Progenitor cell of endocrine pancreas (in vitro differentiated cells): ENCODE data around the gene ZNF805. TPM values are rescaled to one million over a fixed set of nuclear protein-coding genes. Genes with fewer than 3 reads are reported as not detected.
"Not testable (repeated sequence)": the region's sequence is repeated elsewhere in the genome, so short reads cannot be mapped to it uniquely, and the experiment has no call there.

Experiments used
- DNase-seq: peaks from one replicate; pipeline ENCODE4 v3.0.0; 2021; ENCODE audit warnings: low spot score; ENCODE audit not compliant: unreplicated experiment
- H3K27ac Mint-ChIP-seq: 2 replicates; pipeline ENCODE4 v1.8.0; 2021; ENCODE audit warnings: mild to moderate bottlenecking, moderate library complexity, mixed read lengths
- H3K27me3 Mint-ChIP-seq: 2 replicates; pipeline ENCODE4 v1.8.0; 2021; ENCODE audit warnings: mixed read lengths
- H3K36me3 Mint-ChIP-seq: 2 replicates; pipeline ENCODE4 v1.8.0; 2022; ENCODE audit warnings: mixed read lengths; ENCODE audit not compliant: insufficient read depth
- H3K4me1 Mint-ChIP-seq: 2 replicates; pipeline ENCODE4 v1.8.0; 2021; ENCODE audit warnings: low read depth, mixed read lengths
- H3K4me3 Mint-ChIP-seq: 2 replicates; pipeline ENCODE4 v1.8.0; 2021; ENCODE audit warnings: low read depth, mild to moderate bottlenecking, moderate library complexity, mixed read lengths
- H3K9me3 Mint-ChIP-seq: 2 replicates; pipeline ENCODE4 v1.8.0; 2021; ENCODE audit warnings: low read depth, mixed read lengths
- CTCF ChIP-seq: fragments of 200-600 bp; sonication (generic); IDR thresholded peaks from one replicate; pipeline ENCODE4 v1.5.0; 2021; ENCODE audit warnings: antibody characterized with exemption, mild to moderate bottlenecking; ENCODE audit not compliant: unreplicated experiment
- total RNA-seq: library from RNA; stranded (reverse); gene quantifications from 2 replicates; pipeline ENCODE4 v1.2.1, GENCODE V29; 2021

ZNF805 gene
- total RNA-seq, 1 donor from 2014 or later = 16.3 TPM

GRCh38 chr19:57245066-57245465 lies 4.6 kb downstream of the ZNF805 start:
- no peak overlapping the region for H3K27ac Mint-ChIP-seq
- peaks cover 9% of the 10 kb centered on the region for H3K4me1 Mint-ChIP-seq
- H3K4me3 Mint-ChIP-seq = no peak overlapping the region
- DNase-seq = no peak
- peaks cover 10% of the 10 kb centered on the region for H3K36me3 Mint-ChIP-seq
- no peaks in the 10 kb centered on the region for H3K27me3 Mint-ChIP-seq
- no peaks in the 10 kb centered on the region for H3K9me3 Mint-ChIP-seq
- TF ChIP-seq CTCF = no peak

DNA sequence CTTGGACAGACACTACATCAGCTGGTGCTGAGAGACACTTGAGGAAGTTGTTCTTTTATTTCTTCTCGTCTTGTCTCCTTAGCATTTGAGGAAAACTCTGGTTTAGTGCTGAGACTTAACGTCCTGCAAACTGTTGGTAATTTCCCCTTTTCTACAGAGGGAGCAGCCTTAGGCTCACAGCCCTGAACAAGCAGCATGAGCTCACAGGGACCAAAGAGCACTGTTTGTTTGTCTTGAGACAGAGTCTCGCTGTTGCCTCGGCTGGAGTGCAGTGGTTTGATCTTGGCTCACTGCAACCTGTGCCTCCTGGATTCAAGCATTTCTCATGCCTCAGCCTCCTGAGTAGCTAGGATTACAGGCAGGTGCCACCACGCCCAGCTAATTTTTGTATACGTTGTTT lies 5.5 kb downstream of the ZNF805 start:
- Mint-ChIP-seq H3K27me3 (no peaks in the 10 kb centered on the region), H3K4me1 (peaks cover 6% of the 10 kb centered on the region), H3K27ac (no peak overlapping the region), H3K4me3 (no peak overlapping the region), H3K36me3 (peaks cover 15% of the 10 kb centered on the region), H3K9me3 (no peaks in the 10 kb centered on the region)
- no peak for TF ChIP-seq CTCF
- no peak for DNase-seq

GRCh38 chr19:57248646-57249045 lies 8.2 kb downstream of the ZNF805 start:
- peaks cover 17% of the 10 kb centered on the region for H3K36me3 Mint-ChIP-seq
- no peak for DNase-seq
- no peaks in the 10 kb centered on the region for H3K4me1 Mint-ChIP-seq
- H3K9me3 Mint-ChIP-seq = no peaks in the 10 kb centered on the region
- TF ChIP-seq CTCF = no peak
- no peak overlapping the region for H3K27ac Mint-ChIP-seq
- no peak overlapping the region for H3K4me3 Mint-ChIP-seq
- H3K27me3 Mint-ChIP-seq = no peaks in the 10 kb centered on the region

- no peak for TF ChIP-seq CTCF
- Mint-ChIP-seq H3K4me1 (no peaks in the 10 kb centered on the region), H3K27me3 (no peaks in the 10 kb centered on the region), H3K27ac (no peak overlapping the region), H3K36me3 (peaks cover 21% of the 10 kb centered on the region), H3K9me3 (no peaks in the 10 kb centered on the region), H3K4me3 (no peak overlapping the region)
- no peak for DNase-seq
These were observed 8.9 kb downstream of the ZNF805 start for GRCh38 chr19:57249329-57249728.

DNA sequence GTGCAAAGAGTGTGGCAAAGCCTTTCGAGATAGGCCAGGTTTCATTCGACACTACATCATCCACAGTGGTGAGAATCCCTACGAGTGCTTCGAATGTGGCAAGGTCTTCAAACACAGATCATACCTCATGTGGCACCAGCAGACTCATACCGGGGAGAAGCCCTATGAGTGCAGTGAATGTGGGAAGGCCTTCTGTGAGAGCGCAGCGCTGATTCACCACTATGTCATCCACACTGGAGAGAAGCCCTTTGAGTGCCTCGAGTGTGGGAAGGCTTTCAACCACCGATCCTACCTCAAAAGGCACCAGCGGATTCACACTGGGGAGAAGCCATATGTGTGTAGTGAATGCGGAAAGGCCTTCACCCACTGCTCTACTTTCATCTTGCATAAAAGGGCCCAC lies 13.3 kb downstream of the ZNF805 start:
- not testable (repeated sequence) for DNase-seq, H3K9me3 Mint-ChIP-seq, H3K4me3 Mint-ChIP-seq, H3K27ac Mint-ChIP-seq, H3K27me3 Mint-ChIP-seq, H3K4me1 Mint-ChIP-seq
- H3K36me3 Mint-ChIP-seq = peaks cover 17% of the 10 kb centered on the region

DNA sequence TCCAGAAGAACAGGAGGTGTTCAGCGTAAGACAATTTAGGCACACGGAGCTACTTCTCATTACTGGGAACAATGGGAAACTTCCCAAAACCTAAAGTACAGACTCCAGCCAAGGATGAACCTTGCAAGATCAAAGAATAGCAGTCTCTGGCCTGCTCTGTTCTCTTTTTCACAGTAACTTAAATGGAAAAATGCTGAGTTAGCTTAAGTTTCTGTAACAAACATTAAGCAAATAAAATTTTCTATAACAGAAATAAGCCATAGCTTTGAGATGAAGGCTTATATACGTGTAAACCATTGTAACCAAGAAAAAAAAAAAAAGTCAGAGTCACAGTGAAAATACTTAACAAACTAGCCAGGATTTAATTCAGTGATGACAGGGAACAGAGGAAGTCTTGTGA lies 21.6 kb downstream of the ZNF805 start:
- Mint-ChIP-seq H3K36me3 (no peaks in the 10 kb centered on the region), H3K4me1 (no peaks in the 10 kb centered on the region), H3K27me3 (no peaks in the 10 kb centered on the region), H3K4me3 (no peak overlapping the region), H3K9me3 (no peaks in the 10 kb centered on the region), H3K27ac (no peak overlapping the region)
- no peak for DNase-seq
- TF ChIP-seq CTCF = no peak
